Sciatic nerve (tissue), 2 donors: ENCODE data around the gene RNH1. TPM values are rescaled to one million over a fixed set of nuclear protein-coding genes. Genes with fewer than 3 reads are reported as not detected.

Experiments
- ATAC-seq: fragments of 200-7000 bp; cut with Tn5 transposase; one replicate; pipeline ENCODE4 v1.9.1; 2020; ENCODE audit warnings: mild to moderate bottlenecking, moderate library complexity
- DNase-seq: peaks from one replicate; pipeline ENCODE4 v3.0.0-alpha.2; 2020; ENCODE audit warnings: low spot score
- intact Hi-C: fragments of 100-400 bp; cut with DNase I; formaldehyde crosslinking; loops from one replicate; pipeline ENCODE4 v1.14.2; 2022
- total RNA-seq: library from RNA; stranded (reverse); fragmentation: NEBNext Ultra II Directional; extraction: Animal tissue kit (Norgen Biotek cat#: 25700); gene quantifications from one replicate; pipeline ENCODE4 v1.2.1, GENCODE V29; 2021
- donor health status: DM: no; HTN: no; CAD: no.
- donor health status: DM: no; HTN: no; CAD: no.

The RNH1 gene
- total RNA-seq, 1 donor from 2014 or later = 134 TPM

GRCh38 chr11:503179-503981, 3.7 kb downstream of the RNH1 start:
- intact Hi-C loops = no loop called here
- ATAC-seq (no peak), DNase-seq (peak; percentile 74)

DNA sequence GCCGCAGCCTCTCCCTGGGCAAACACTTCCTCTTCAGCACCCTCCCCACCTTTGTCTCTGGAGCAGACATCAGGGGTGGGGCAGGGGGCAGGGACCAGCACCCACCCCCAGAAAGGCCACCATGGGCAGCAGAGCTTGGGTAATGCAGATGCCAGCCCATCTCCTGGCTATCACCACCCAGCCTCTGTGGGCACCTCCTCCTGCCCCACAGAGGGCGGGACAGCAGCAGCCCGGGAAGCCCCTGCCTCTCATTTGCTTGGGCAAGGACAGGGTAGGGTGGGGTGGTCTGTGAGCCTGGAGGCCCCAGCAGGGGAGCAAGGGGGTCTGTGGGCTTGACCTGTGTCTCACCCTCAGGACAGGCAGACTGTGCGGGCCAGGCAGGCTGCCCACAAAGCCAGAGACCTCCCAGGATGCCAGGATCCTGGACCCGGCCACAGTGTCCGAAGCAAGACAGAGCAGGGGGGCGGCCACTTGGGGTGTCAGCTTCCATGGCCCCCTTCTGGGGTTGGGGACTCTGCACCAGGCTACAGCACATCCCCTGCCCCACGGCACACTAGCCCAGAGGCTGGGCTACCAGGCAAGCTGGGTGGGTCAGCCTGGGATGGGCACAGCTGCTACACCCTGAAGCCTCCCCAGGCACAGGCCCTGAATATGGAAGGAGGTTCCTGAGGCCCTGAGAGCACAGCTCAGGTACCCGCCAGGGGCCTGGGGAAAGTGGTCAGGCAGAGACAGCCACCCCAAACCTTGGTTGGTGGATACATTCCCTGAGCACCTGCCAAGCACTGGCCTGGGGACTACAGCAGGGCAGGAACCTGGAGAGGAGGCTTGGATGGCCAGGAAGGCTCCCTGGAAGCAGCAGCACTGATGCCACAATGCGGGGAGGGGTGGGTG, 4.5 kb downstream of the RNH1 start:
- ATAC-seq = no peak

DNA sequence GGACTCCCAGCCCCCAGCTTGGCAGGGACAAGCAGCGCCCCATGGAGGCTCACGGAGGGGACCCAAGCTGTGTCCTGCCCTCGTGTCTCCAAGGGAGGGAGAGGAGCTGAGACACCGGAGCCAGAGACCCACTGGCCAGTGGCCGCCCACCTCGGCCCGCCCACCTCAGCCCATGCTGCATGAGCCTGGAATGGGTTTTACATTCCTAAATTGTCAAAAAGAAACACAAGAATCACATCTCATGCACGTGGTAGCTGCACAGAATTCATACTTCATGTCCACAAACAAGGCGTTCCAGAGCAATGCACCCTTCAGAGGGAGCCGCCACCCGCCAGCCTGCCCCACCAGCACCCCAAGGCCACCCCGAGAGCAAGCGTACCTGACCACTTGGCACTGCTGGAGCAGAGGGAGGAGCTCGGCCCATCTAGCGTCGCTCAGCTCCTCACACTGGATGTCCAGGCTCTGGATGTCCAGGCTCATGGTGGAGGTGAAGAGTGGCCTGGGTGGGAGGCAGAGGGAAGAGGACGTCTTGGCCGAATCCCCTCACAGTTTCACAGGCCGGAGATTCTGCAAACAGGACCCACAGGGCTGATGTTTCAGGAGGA, 5.3 kb downstream of the RNH1 start:
- intact Hi-C loops = no loop called here
- ATAC-seq = no peak
- DNase-seq = peak; percentile 56

More for the DNA sequence above, 4.5 kb downstream of the RNH1 start:
- intact Hi-C loops = no loop called here
- DNase-seq = peak; percentile 63

GRCh38 chr11:501001-501682, 5.9 kb downstream of the RNH1 start:
- DNase-seq (no peak), ATAC-seq (no peak)
- intact Hi-C loops = no loop called here

DNA sequence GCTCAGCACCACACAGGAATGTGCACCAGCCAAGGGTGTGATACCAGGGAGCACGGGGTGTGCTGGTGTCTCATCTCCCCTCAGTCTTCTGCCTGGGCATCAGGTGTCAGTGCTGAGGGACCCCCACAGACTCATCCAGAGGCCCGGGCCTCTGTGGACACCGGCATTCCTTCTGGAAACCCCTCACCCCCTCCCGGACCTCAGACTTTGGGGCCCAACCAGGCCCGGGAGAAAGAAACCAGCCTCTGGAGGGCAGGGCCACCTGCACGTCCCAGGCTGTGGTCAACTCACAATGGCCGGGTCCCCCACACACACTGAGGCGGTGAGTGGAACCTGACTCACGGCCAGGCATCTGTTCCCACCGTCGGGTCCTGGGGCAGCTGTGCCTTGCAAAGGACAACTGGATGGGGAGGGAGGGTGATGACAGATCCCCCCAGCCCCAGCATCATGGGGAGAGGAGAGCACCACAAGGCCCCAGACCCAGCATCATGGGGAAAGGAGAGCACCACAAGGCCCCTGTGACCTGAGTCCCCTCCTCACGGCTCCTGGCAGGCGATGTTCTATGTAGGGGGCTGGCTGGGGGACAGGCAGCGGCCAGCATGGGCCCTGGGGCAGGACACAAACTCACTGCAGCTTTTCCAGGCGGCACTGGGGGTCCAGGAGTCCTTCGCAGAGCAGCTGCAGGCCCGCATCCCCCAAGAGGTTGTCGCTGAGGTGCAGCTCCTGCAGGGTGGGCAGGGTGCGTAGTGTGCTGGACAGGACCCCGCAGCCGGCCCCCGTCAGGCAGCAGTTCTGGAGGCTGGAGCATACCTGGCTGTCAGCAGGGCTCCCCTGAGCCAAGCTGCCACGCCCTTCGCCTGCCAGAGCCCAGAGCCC, 7.6 kb downstream of the RNH1 start:
- intact Hi-C loops = no loop called here
- ATAC-seq = no peak
- DNase-seq = no peak

DNA sequence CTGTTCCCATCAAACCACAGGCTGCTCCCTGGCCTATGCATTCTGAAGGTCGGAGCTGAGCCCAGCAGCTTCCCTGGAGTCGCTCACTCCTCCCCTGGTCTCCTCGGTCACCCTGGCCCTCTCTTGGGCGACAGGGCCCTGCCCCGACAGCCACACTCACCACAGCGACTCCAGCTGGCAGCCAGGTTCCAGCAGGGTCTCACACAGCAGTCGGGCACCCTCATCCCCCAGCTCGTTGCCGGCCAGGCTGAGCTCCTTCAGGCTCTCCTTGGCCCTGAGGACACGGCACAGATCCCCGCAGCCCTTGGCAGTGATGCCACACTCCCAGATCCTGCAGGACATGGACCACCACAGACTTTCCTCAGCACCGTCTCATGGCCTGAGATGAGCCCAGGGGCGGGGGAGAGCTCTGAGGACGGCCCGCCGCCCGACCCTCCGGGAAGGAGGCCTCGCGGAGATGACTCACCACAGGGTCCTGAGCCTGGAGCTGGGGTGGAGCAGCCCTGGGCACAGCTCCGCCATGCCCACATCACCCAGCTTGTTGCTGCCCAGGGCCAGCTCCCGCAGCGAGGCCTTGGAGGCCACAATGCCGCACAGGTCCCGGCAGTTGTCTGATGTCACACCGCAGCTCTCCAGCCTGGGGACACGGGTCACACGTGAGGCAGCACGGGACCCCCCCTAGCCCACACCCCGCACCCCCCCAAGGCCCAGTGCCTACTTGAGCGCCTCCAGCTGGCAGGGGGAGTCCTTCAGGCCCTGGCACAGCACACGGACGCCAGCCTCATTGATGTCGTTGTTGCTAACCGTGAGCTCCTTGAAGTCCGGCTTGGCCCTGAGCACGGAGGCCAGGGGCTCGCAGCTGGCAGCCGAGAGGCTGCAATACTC, 8.5 kb downstream of the RNH1 start:
- intact Hi-C loops = no loop called here
- ATAC-seq (no peak), DNase-seq (no peak)

GRCh38 chr11:497565-498296, 9.3 kb downstream of the RNH1 start:
- ATAC-seq = no peak
- DNase-seq = no peak
- intact Hi-C loops = no loop called here

DNA sequence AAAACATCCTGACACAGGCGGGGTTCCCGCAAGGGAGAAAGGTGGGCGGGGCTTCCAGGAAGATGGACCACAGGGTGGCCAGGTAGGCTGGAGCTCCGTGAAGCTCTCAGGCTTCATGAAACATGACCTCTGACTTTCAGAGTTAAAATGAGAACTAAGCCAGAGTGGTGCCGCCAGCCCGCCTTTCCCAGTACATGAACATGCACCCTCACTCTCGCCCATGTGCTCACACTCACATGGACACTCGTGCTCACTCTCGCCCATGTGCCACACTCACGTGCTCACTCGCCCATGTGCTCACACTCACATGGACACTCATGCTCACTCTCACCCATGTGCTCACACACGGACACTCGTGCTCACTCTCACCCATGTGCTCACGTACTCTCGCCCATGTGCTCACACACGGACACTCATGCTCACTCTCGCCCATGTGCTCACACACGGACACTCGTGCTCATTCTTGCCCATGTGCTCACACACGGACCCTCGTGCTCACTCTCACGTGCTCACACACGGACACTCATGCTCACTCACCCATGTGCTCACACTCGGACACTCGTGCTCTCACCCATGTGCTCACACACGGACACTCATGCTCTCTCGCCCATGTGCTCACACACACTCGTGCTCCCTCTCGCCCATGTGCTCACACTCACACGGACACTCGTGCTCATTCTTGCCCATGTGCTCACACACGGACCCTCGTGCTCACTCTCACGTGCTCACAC, 10.0 kb downstream of the RNH1 start:
- DNase-seq (no peak), ATAC-seq (no peak)
- intact Hi-C loops = no loop called here

DNA sequence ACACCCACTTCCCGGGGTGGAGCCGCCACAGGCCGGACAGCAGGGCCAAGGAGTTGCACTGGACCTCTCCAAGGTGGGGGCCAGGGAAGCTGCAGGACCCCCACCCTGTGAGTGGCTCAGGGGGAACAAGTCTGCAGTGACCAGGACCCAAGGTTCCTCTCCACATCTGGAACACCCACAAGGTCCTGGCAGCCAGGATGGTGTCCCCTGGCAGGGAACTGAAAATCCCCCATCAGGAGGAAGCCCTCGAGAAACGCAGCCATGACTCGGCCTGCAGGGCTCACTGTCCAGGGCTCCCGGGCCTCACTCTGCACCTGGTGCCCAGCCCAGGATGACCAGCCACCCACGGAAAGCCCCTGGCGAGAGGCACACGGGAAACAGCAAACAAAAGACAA, 11.5 kb downstream of the RNH1 start:
- DNase-seq = no peak
- intact Hi-C loops = no loop called here
- no peak for ATAC-seq

- no peak for ATAC-seq
- intact Hi-C loops = no loop called here
- no peak for DNase-seq
These were observed 12.1 kb downstream of the RNH1 start for GRCh38 chr11:494761-495536.

GRCh38 chr11:492427-493226, 14.4 kb downstream of the RNH1 start:
- intact Hi-C loops = no loop called here
- DNase-seq (no peak), ATAC-seq (no peak)

DNA sequence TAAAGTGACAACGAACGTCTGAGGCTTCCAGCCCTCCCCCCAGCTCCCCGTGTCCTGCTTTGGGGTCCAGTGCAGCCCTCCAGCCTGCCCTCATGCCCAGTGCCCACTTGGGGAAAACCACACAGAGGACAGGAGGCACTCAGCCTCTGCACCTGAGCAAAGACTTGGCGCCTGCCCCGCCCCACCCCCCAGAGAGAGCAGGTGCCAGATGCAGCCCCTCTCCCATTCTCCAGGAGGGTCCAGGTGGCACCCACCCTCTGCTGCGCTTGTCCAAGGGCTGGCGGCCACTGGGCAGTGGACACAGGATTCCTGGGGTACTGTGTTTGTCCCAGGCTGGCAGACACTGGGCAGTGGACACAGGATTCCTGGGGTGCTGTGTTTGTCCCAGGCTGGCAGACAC, 15.7 kb downstream of the RNH1 start:
- DNase-seq (no peak), ATAC-seq (no peak)
- intact Hi-C loops = no loop called here

GRCh38 chr11:490930-491260, 16.1 kb downstream of the RNH1 start:
- ATAC-seq = no peak
- no peak for DNase-seq
- intact Hi-C loops = no loop called here

GRCh38 chr11:490186-490929, 16.7 kb downstream of the RNH1 start:
- ATAC-seq (no peak), DNase-seq (no peak)
- intact Hi-C loops = no loop called here
